Upper lobe of left lung (tissue), 6 donors: ENCODE data around the gene DCUN1D1. TPM values are rescaled to one million over a fixed set of nuclear protein-coding genes. Genes with fewer than 3 reads are reported as not detected.

Source experiments
- ATAC-seq, 2 donors: fragments of 200-7000 bp; cut with Tn5 transposase; one replicate each; pipeline ENCODE4 v1.9.1; 2022; ENCODE audit warnings: mild to moderate bottlenecking in 2 of 2, moderate library complexity in 2 of 2; ENCODE audit not compliant: low FRiP score in 2 of 2
- DNase-seq, 2 donors: peaks; one replicate each; pipeline ENCODE4 v3.0.0-alpha.2; 2019 to 2020
- H3K27ac ChIP-seq, 4 donors: fragments of 200-600 bp; sonication (generic); one replicate each; pipeline ENCODE4 v1.5.1; 2016 to 2019
- H3K27me3 ChIP-seq, 4 donors: fragments of 200-600 bp; sonication (generic); one replicate each; pipeline ENCODE4 v1.5.1; 2017 to 2019
- H3K36me3 ChIP-seq, 4 donors: fragments of 200-600 bp; sonication (generic); one replicate each; pipeline ENCODE4 v1.5.1; 2016 to 2019
- H3K4me1 ChIP-seq, 4 donors: fragments of 200-600 bp; sonication (generic); one replicate each; pipeline ENCODE4 v1.5.1; 2018 to 2019
- H3K4me3 ChIP-seq, 4 donors: fragments of 200-600 bp; sonication (generic); one replicate each; pipeline ENCODE4 v1.5.1; 2017 to 2019; ENCODE audit warnings: mild to moderate bottlenecking in 2 of 4, moderate library complexity in 1 of 4
- H3K9me3 ChIP-seq, 4 donors: fragments of 200-600 bp; sonication (generic); one replicate each; pipeline ENCODE4 v1.5.1; 2018 to 2019
- CTCF ChIP-seq, 6 experiments: fragments of 450-650 bp in 4 of 6; fragments of 200-600 bp in 2 of 6; sonication (generic) in 2 of 6; IDR thresholded peaks; one replicate each; pipeline ENCODE4 v1.5.1; 2016 to 2019; ENCODE audit warnings: antibody characterized with exemption in 6 of 6
- EP300 ChIP-seq, 4 donors: sonication (generic); formaldehyde crosslinking; IDR thresholded peaks; one replicate each; pipeline ENCODE4 v1.5.1; 2017; ENCODE audit warnings: antibody characterized with exemption in 4 of 4, control low read depth in 2 of 4
- POLR2A ChIP-seq, 4 donors: fragments of 450-650 bp; IDR thresholded peaks; one replicate each; pipeline ENCODE4 v1.5.1; 2016 to 2017; ENCODE audit warnings: antibody characterized with exemption in 4 of 4, mild to moderate bottlenecking in 2 of 4
- POLR2AphosphoS5 ChIP-seq, 2 donors: sonication (generic); formaldehyde crosslinking; IDR thresholded peaks; one replicate each; pipeline ENCODE4 v1.5.1; 2017; ENCODE audit warnings: antibody characterized with exemption in 2 of 2
- WGBS, 2 donors: methylation state at CpG; one replicate each; pipeline ENCODE4 v1.1.5; 2017 to 2018; 5-methylcytosine and 5-hydroxymethylcytosine counted together
- total RNA-seq, 6 donors: library from RNA; depleted of rRNA in 4 of 6; stranded (reverse); fragments of >200 nt in 4 of 6; gene quantifications; one replicate each; pipeline versions ENCODE4 v1.1.0 to v1.2.1, GENCODE V29; 2016 to 2021
- donor health status: DM: no; HTN: no; CAD: no; lungs with moderate emphysema.
- donor health status: DM: no; HTN: yes; CAD: no; lungs with severe emphysema.

Gene DCUN1D1
- total RNA-seq, 6 donors from 2014 or later, result 9.9 to 46.1 (median 27.2) TPM

GRCh38 chr3:182986021-182986420 is 5.7 kb upstream of the DCUN1D1 start:
- Histone ChIP-seq H3K27me3 (no peaks in the 10 kb centered on the region), H3K4me1 (peaks cover 2 to 4% (median 3%) of the 10 kb centered on the region in 4 donors), H3K27ac (no peak overlapping the region), H3K36me3 (no peaks in the 10 kb centered on the region), H3K9me3 (no peaks in the 10 kb centered on the region), H3K4me3 (no peak overlapping the region)
- no peak for ATAC-seq
- DNase-seq, result no peak
- TF ChIP-seq CTCF (IDR thresholded peaks at IDR 0.05) (no peak), POLR2AphosphoS5 (IDR thresholded peaks at IDR 0.05) (no peak), POLR2A (IDR thresholded peaks at IDR 0.05) (no peak), EP300 (IDR thresholded peaks at IDR 0.05) (no peak)
- WGBS, 2 donors, result 90 to 91% methylated on average over 5 to 6 of the region's 6 CpGs

- H3K4me1 ChIP-seq, result peaks cover 6 to 14% (median 10%) of the 10 kb centered on the region in 4 donors
- H3K27me3 ChIP-seq, result no peaks in the 10 kb centered on the region
- TF ChIP-seq POLR2AphosphoS5 (IDR thresholded peaks at IDR 0.05) (no peak), EP300 (IDR thresholded peaks at IDR 0.05) (no peak), CTCF (IDR thresholded peaks at IDR 0.05) (no peak), POLR2A (IDR thresholded peaks at IDR 0.05) (no peak)
- H3K4me3 ChIP-seq, result no peak overlapping the region
- ATAC-seq, result no peak
- DNase-seq, result no peak
- H3K27ac ChIP-seq, result no peak overlapping the region
- H3K9me3 ChIP-seq, result no peaks in the 10 kb centered on the region
- H3K36me3 ChIP-seq, result no peaks in the 10 kb centered on the region
Observed at GRCh38 chr3:182983876-182984275, 3.5 kb upstream of the DCUN1D1 start.

- Histone ChIP-seq H3K27me3 (no peaks in the 10 kb centered on the region), H3K9me3 (no peaks in the 10 kb centered on the region), H3K4me1 (peaks cover 12 to 22% (median 19%) of the 10 kb centered on the region in 4 donors), H3K27ac (peak overlapping the region; percentile 83 to 95 (median 92)), H3K4me3 (peak overlapping the region in 3 of 4 donors; percentile 60 to 83 (median 70)), H3K36me3 (no peaks in the 10 kb centered on the region)
- TF ChIP-seq CTCF (IDR thresholded peaks at IDR 0.05), result no peak
- no peak for TF ChIP-seq EP300 (IDR thresholded peaks at IDR 0.05)
- TF ChIP-seq POLR2A (IDR thresholded peaks at IDR 0.05), result no peak
- no peak for TF ChIP-seq POLR2AphosphoS5 (IDR thresholded peaks at IDR 0.05)
- DNase-seq (no peak), ATAC-seq (no peak)
- WGBS, 2 donors, result 60 to 72% methylated on average over 8 to 10 of the region's 10 CpGs
Observed at GRCh38 chr3:182981038-182981380, 671 bp upstream of the DCUN1D1 start.

- 0 to 1% methylated on average over 8 to 24 of the region's 29 CpGs for WGBS, 2 donors
- Histone ChIP-seq H3K4me3 (peak overlapping the region; percentile 60 to 89 (median 76)), H3K27me3 (no peaks in the 10 kb centered on the region), H3K4me1 (peaks cover 12 to 22% (median 19%) of the 10 kb centered on the region in 4 donors), H3K9me3 (no peaks in the 10 kb centered on the region), H3K36me3 (no peaks in the 10 kb centered on the region), H3K27ac (peak overlapping the region; percentile 83 to 95 (median 92))
- peak in 1 of 2 donors; percentile 53 for DNase-seq
- peak; percentile 32 to 58 for ATAC-seq
- no peak for TF ChIP-seq CTCF (IDR thresholded peaks at IDR 0.05)
- TF ChIP-seq POLR2A (IDR thresholded peaks at IDR 0.05), result no peak
- peak in 1 of 2 donors; percentile 5 for TF ChIP-seq POLR2AphosphoS5 (IDR thresholded peaks at IDR 0.05)
Observed at GRCh38 chr3:182979674-182980191, 605 bp downstream of the DCUN1D1 start.

GRCh38 chr3:182979103-182979673 is 1.1 kb downstream of the DCUN1D1 start:
- no peak for DNase-seq
- H3K4me1 ChIP-seq, result peaks cover 12 to 22% (median 19%) of the 10 kb centered on the region in 4 donors
- 1 to 2% methylated on average over 10 of the region's 10 CpGs for WGBS, 2 donors
- no peak for ATAC-seq
- peak overlapping the region; percentile 60 to 89 (median 76) for H3K4me3 ChIP-seq
- H3K36me3 ChIP-seq, result no peaks in the 10 kb centered on the region
- peak overlapping the region; percentile 83 to 95 (median 92) for H3K27ac ChIP-seq
- H3K9me3 ChIP-seq, result no peaks in the 10 kb centered on the region
- TF ChIP-seq CTCF (IDR thresholded peaks at IDR 0.05) (no peak), POLR2A (IDR thresholded peaks at IDR 0.05) (no peak), EP300 (IDR thresholded peaks at IDR 0.05) (no peak), POLR2AphosphoS5 (IDR thresholded peaks at IDR 0.05) (no peak)
- H3K27me3 ChIP-seq, result no peaks in the 10 kb centered on the region
